Parathyroid adenoma (tissue), 2 donors: ENCODE results near the gene MDP1.
A peak's percentile ranks its signal among the peaks of the same experiment; 100 is the strongest.

ENCODE experiments used
- H2AFZ ChIP-seq: fragments of 300-600 bp; sonication (generic); one replicate; pipeline ENCODE4 v1.7.0; 2017; ENCODE audit warnings: antibody characterized with exemption, mild to moderate bottlenecking
- H3K27ac ChIP-seq: fragments of 300-600 bp; sonication (generic); one replicate; pipeline ENCODE4 v1.7.0; 2017
- H3K27me3 ChIP-seq: fragments of 300-600 bp; sonication (generic); one replicate; pipeline ENCODE4 v1.7.0; 2017; ENCODE audit warnings: low read length; ENCODE audit not compliant: control insufficient read depth, insufficient read depth
- H3K36me3 ChIP-seq: fragments of 300-600 bp; sonication (generic); one replicate; pipeline ENCODE4 v1.7.0; 2017; ENCODE audit warnings: low read length; ENCODE audit not compliant: control insufficient read depth, insufficient read depth
- H3K4me1 ChIP-seq: fragments of 300-600 bp; sonication (generic); one replicate; pipeline ENCODE4 v1.7.0; 2017; ENCODE audit warnings: control low read depth
- H3K4me2 ChIP-seq: fragments of 300-600 bp; sonication (generic); one replicate; pipeline ENCODE4 v1.7.0; 2017; ENCODE audit warnings: low read length
- H3K4me3 ChIP-seq: fragments of 300-600 bp; sonication (generic); one replicate; pipeline ENCODE4 v1.7.0; 2017; ENCODE audit warnings: low read depth, low read length
- H3K79me2 ChIP-seq: fragments of 300-600 bp; sonication (generic); one replicate; pipeline ENCODE4 v1.7.0; 2017; ENCODE audit warnings: control low read depth
- H3K9ac ChIP-seq: fragments of 300-600 bp; sonication (generic); one replicate; pipeline ENCODE4 v1.7.0; 2017; ENCODE audit warnings: mild to moderate bottlenecking
- H3K9me3 ChIP-seq: fragments of 300-600 bp; sonication (generic); one replicate; pipeline ENCODE4 v1.7.0; 2017; ENCODE audit warnings: low read length; ENCODE audit not compliant: control insufficient read depth
- CTCF ChIP-seq: fragments of 300-600 bp; sonication (generic); IDR thresholded peaks from one replicate; pipeline ENCODE4 v1.7.0; 2017; ENCODE audit warnings: antibody characterized with exemption, mild to moderate bottlenecking
- donor health status: primary hyperparathyroidism.

MDP1 gene

GRCh38 chr14:24189059-24189375, 26.8 kb downstream of the MDP1 start:
- H3K9ac ChIP-seq, result no peak overlapping the region
- peak overlapping the region; percentile 81 for H3K4me3 ChIP-seq
- H3K4me2 ChIP-seq, result peak overlapping the region; percentile 86
- peak overlapping the region; percentile 73 for H3K27ac ChIP-seq
- H3K27me3 ChIP-seq, result no peaks in the 10 kb centered on the region
- H3K9me3 ChIP-seq, result no peaks in the 10 kb centered on the region
- H3K36me3 ChIP-seq, result no peaks in the 10 kb centered on the region
- H3K4me1 ChIP-seq, result peaks cover 11% of the 10 kb centered on the region
- H2AFZ ChIP-seq, result peak overlapping the region; percentile 79
- TF ChIP-seq CTCF, result no peak
- no peaks in the 10 kb centered on the region for H3K79me2 ChIP-seq

- Histone ChIP-seq H2AFZ (peak within 1 kb of the TSS; percentile 79), H3K79me2 (no peaks in the 10 kb centered on the region), H3K27ac (peak within 1 kb of the TSS; percentile 73), H3K4me1 (peaks cover 11% of the 10 kb centered on the region), H3K9me3 (no peaks in the 10 kb centered on the region), H3K4me2 (peak within 1 kb of the TSS; percentile 86), H3K36me3 (no peaks in the 10 kb centered on the region), H3K27me3 (no peaks in the 10 kb centered on the region), H3K4me3 (peak within 1 kb of the TSS; percentile 81), H3K9ac (no peak within 1 kb of the TSS)
- no peak for TF ChIP-seq CTCF
These were observed 27.4 kb downstream of the MDP1 start, which contains the start of gene IPO4 for GRCh38 chr14:24188251-24189058. Gene IPO4 (minus strand): TSS chr14:24188816. CDS start chr14:24188787, 29 bp downstream.

- Histone ChIP-seq H3K27me3 (no peaks in the 10 kb centered on the region), H3K9ac (no peak overlapping the region), H3K4me3 (peak overlapping the region; percentile 81), H3K4me1 (peaks cover 11% of the 10 kb centered on the region), H3K27ac (no peak overlapping the region), H2AFZ (no peak overlapping the region), H3K9me3 (no peaks in the 10 kb centered on the region), H3K4me2 (peak overlapping the region; percentile 86), H3K36me3 (no peaks in the 10 kb centered on the region), H3K79me2 (no peaks in the 10 kb centered on the region)
- TF ChIP-seq CTCF, result no peak
These were observed 28.3 kb downstream of the MDP1 start for GRCh38 chr14:24187539-24187915.

- H3K27ac ChIP-seq, result no peak overlapping the region
- no peaks in the 10 kb centered on the region for H3K9me3 ChIP-seq
- H3K4me3 ChIP-seq, result no peak overlapping the region
- no peaks in the 10 kb centered on the region for H3K27me3 ChIP-seq
- TF ChIP-seq CTCF, result no peak
- H3K79me2 ChIP-seq, result no peaks in the 10 kb centered on the region
- no peak overlapping the region for H3K4me2 ChIP-seq
- H3K4me1 ChIP-seq, result peaks cover 11% of the 10 kb centered on the region
- H2AFZ ChIP-seq, result no peak overlapping the region
- no peaks in the 10 kb centered on the region for H3K36me3 ChIP-seq
- H3K9ac ChIP-seq, result no peak overlapping the region
These were observed 28.9 kb downstream of the MDP1 start for GRCh38 chr14:24186831-24187538.
